HepG2 (cell line): Measurements from ENCODE around the gene NT5M. TPM values are rescaled to one million over a fixed set of nuclear protein-coding genes. Genes with fewer than 3 reads are reported as not detected.
A peak's percentile ranks its signal among the peaks of the same experiment; 100 is the strongest.

Source experiments
- ATAC-seq: fragments of 200-7000 bp; cut with Tn5 transposase; 3 replicates; pipeline ENCODE4 v1.9.1; 2020; ENCODE audit warnings: mild to moderate bottlenecking, moderate library complexity
- BruUV-seq: library from RNA; stranded (reverse); fragments of 400-500 nt; replicated peaks from 2 replicates; lab custom pipeline; 2021; lab: Mats Ljungman, UMichigan
- CTCF ChIA-PET: fragments of 300-600 bp; formaldehyde crosslinking; extraction: SDS; loops from one replicate; lab custom pipeline; 2021; ENCODE audit warnings: low total read pairs, inconsistent platforms, low intra/inter-chr PET ratio; lab: Yijun Ruan, JAX
- POLR2A ChIA-PET: fragments of 350-600 bp; sonication (Branson Sonifier 250); formaldehyde crosslinking; loops from one replicate; lab custom pipeline; 2020; ENCODE audit warnings: antibody characterized with exemption, inconsistent platforms; lab: Yijun Ruan, JAX
- DNase-seq: peaks from one replicate; pipeline ENCODE4 v3.0.0-alpha.2; 2015; ENCODE audit warnings: low spot score
- FAIRE-seq: peaks from 3 replicates; lab custom pipeline; 2011; peaks lifted over from hg19 to GRCh38; lab: Jason Lieb, UNC
- H2AFZ ChIP-seq: one replicate; pipeline ENCODE4 v1.6.1; 2011; ENCODE audit warnings: low read length, inconsistent platforms
- H3K27ac ChIP-seq: fragments of 300-600 bp; 3 replicates; pipeline ENCODE4 v1.8.0; 2011; ENCODE audit warnings: mixed run types, mild to moderate bottlenecking, mixed read lengths, low read length, inconsistent platforms; ENCODE audit not compliant: insufficient read depth; ENCODE audit errors: extremely low read length
- H3K27me3 ChIP-seq, 2 experiments: fragments of 200-600 bp in 1 of 2; 2 replicates in 1 of 2; 3 replicates in 1 of 2; pipeline versions ENCODE4 v1.6.0 to v1.8.0; 2011; ENCODE audit warnings: low read length in 2 of 2, mild to moderate bottlenecking in 2 of 2, moderate library complexity in 2 of 2, inconsistent platforms in 1 of 2; ENCODE audit not compliant: insufficient read depth in 2 of 2, control insufficient read depth in 1 of 2
- H3K36me3 ChIP-seq, 2 experiments: fragments of 200-600 bp in 1 of 2; replicated peaks in 1 of 2; 2 replicates in 1 of 2; 3 replicates in 1 of 2; pipeline versions ENCODE4 v1.5.1 to v1.8.0; 2011; ENCODE audit warnings: low read length in 2 of 2, inconsistent platforms in 1 of 2; ENCODE audit not compliant: insufficient read depth in 2 of 2, control insufficient read depth in 1 of 2
- H3K4me1 ChIP-seq: 2 replicates; pipeline ENCODE4 v1.5.1; 2012; ENCODE audit warnings: low read length, inconsistent platforms; ENCODE audit not compliant: insufficient read depth
- H3K4me2 ChIP-seq: 2 replicates; pipeline ENCODE4 v1.6.0; 2011; ENCODE audit warnings: low read depth, low read length, inconsistent platforms
- H3K4me3 ChIP-seq, 3 experiments: fragments of 200-600 bp in 1 of 3; sonication (generic), shearing (Covaris generic) in 1 of 3; replicated peaks in 1 of 3; 2 replicates each; pipeline ENCODE4 v1.5.1; 2011 to 2016; ENCODE audit warnings: low read length in 3 of 3, inconsistent platforms in 2 of 3, low read depth in 2 of 3, mild to moderate bottlenecking in 2 of 3, control low read depth in 1 of 3, mixed read lengths in 1 of 3; ENCODE audit not compliant: insufficient read depth in 1 of 3
- H3K79me2 ChIP-seq: one replicate; pipeline ENCODE4 v1.6.1; 2011; ENCODE audit warnings: low read length, inconsistent platforms; ENCODE audit not compliant: insufficient read depth
- H3K9ac ChIP-seq: 2 replicates; pipeline ENCODE4 v1.6.0; 2011; ENCODE audit warnings: mild to moderate bottlenecking, low read depth, low read length, inconsistent platforms; ENCODE audit not compliant: insufficient read depth
- H3K9me3 ChIP-seq: 2 replicates; pipeline ENCODE4 v1.5.1; 2012; ENCODE audit warnings: mild to moderate bottlenecking, low read length
- H4K20me1 ChIP-seq: 2 replicates; pipeline ENCODE4 v1.6.0; 2011; ENCODE audit warnings: inconsistent platforms, mild to moderate bottlenecking, low read length, moderate library complexity; ENCODE audit not compliant: insufficient read depth
- AKNA ChIP-seq: sonication (generic); formaldehyde crosslinking; IDR thresholded peaks from 2 replicates; pipeline ENCODE4 v1.4.0; 2020; ENCODE audit warnings: missing genetic modification reagents, borderline replicate concordance
- CREB1 ChIP-seq, 2 experiments: fragments of 450-650 bp in 1 of 2; IDR thresholded peaks; 2 replicates each; pipeline ENCODE4 v1.6.1; 2016 to 2017; ENCODE audit warnings: control low read depth in 1 of 2, mild to moderate bottlenecking in 1 of 2, missing compliant biosample characterization in 1 of 2, missing genetic modification characterization in 1 of 2
- CTCF ChIP-seq: sonication (generic); formaldehyde crosslinking; IDR thresholded peaks from 2 replicates; pipeline ENCODE4 v1.5.0; 2020; ENCODE audit warnings: mild to moderate bottlenecking, missing genetic modification reagents, moderate library complexity
- PREB ChIP-seq: sonication (generic); formaldehyde crosslinking; IDR thresholded peaks from 2 replicates; pipeline ENCODE4 v1.4.0; 2020; ENCODE audit warnings: missing genetic modification reagents
- RBAK ChIP-seq: sonication (generic); formaldehyde crosslinking; IDR thresholded peaks from 2 replicates; pipeline ENCODE4 v1.5.1; 2020; ENCODE audit warnings: mild to moderate bottlenecking, missing genetic modification reagents
- ZBTB39 ChIP-seq: sonication (generic); formaldehyde crosslinking; IDR thresholded peaks from 2 replicates; pipeline ENCODE4 v1.5.0; 2020; ENCODE audit warnings: missing genetic modification reagents
- ZNF12 ChIP-seq: sonication (generic); formaldehyde crosslinking; IDR thresholded peaks from 2 replicates; pipeline ENCODE4 v1.5.0; 2020; ENCODE audit warnings: missing genetic modification reagents
- ZNF839 ChIP-seq: sonication (generic); formaldehyde crosslinking; IDR thresholded peaks from 2 replicates; pipeline ENCODE4 v1.4.0; 2020; ENCODE audit warnings: missing genetic modification reagents, mild to moderate bottlenecking, borderline replicate concordance
- WGBS: methylation state at CpG from one replicate; pipeline ENCODE4 v1.1.6; 2017; ENCODE audit warnings: low lambda C conversion rate; 5-methylcytosine and 5-hydroxymethylcytosine counted together
- in situ Hi-C: cut with HindIII; loops from 2 replicates; pipeline ENCODE4 v1.10.0; 2017; ENCODE audit warnings: low pct_unique_long_range_greater_than_20kb; ENCODE audit not compliant: extremely low pct_ligation_motif_present
- intact Hi-C: fragments of 100-400 bp; cut with micrococcal nuclease; formaldehyde crosslinking; loops from one replicate; pipeline ENCODE4 v1.10.0; 2022; ENCODE audit not compliant: unreplicated experiment
- polyA plus RNA-seq, 8 experiments: library from polyadenylated mRNA; depleted of rRNA in 3 of 8; stranded (reverse) in 7 of 8; unstranded in 1 of 8; fragments of >200 nt; fragmentation: Illumina TruSeq in 4 of 8; extraction: Trizol in 4 of 8; gene quantifications; 2 replicates each; pipeline versions ENCODE4 v1.2.1 to v1.2.3, GENCODE V29; 2011 to 2016; ENCODE audit warnings: low read depth in 4 of 8, missing spikeins in 1 of 8, mixed read lengths in 1 of 8; ENCODE audit not compliant: insufficient read depth in 1 of 8
- total RNA-seq, 5 experiments: library from RNA; depleted of rRNA; stranded (reverse); fragments of >200 nt; fragmentation: Illumina TruSeq; extraction: Trizol; gene quantifications; 2 replicates each; pipeline ENCODE4 v1.2.3, GENCODE V29; 2016; ENCODE audit warnings: low read depth in 1 of 5

The NT5M gene
- total and polyA plus RNA-seq, 2 of the 13 experiments (the other 11 are each of a cell fraction or from before 2014, with no cell fraction given) = 0.55 to 0.78 TPM

GRCh38 chr17:17366235-17366634 is 63.1 kb downstream of the NT5M start:
- Histone ChIP-seq H3K36me3 (no peaks in the 10 kb centered on the region), H3K27me3 (no peaks in the 10 kb centered on the region; a peak in 1 of 5 replicates), H2AFZ (no peak overlapping the region), H3K9ac (no peak overlapping the region), H3K4me3 (no peak overlapping the region), H3K4me1 (peaks cover 55% of the 10 kb centered on the region), H3K79me2 (no peaks in the 10 kb centered on the region), H3K27ac (no peak overlapping the region), H3K9me3 (no peaks in the 10 kb centered on the region), H3K4me2 (no peak overlapping the region), H4K20me1 (no peaks in the 10 kb centered on the region)
- TF ChIP-seq CREB1 (IDR thresholded peaks at IDR 0.05) = no peak
- TF ChIP-seq CREB1 (CRISPR knock-in tag; IDR thresholded peaks at IDR 0.05) = no peak
- TF ChIP-seq RBAK (CRISPR knock-in tag) = peak; percentile 86
- TF ChIP-seq ZNF839 (CRISPR knock-in tag) = no peak
- no peak for TF ChIP-seq ZBTB39 (CRISPR knock-in tag)
- no peak for TF ChIP-seq PREB
- TF ChIP-seq AKNA (CRISPR knock-in tag) = no peak
- TF ChIP-seq ZNF12 (CRISPR knock-in tag) = peak; percentile 87
- no peak for TF ChIP-seq CTCF (CRISPR knock-in tag)
- FAIRE-seq = no peak
- BruUV-seq = no TSS peak
- CTCF ChIA-PET = no interaction called here
- 32% methylated on average over 1 of the region's 1 CpG for WGBS
- intact Hi-C loops (no loop called here), in situ Hi-C loops (no loop called here)
- DNase-seq = no peak
- POLR2A ChIA-PET = interaction anchor here (2.4 kb wide), 1 partner anchor 79 kb away, joined by 11 read pairs; no protein-coding TSS in a partner anchor
- no peak for ATAC-seq
